Measurements from ENCODE around the gene EXOC8.

Gene EXOC8

DNA sequence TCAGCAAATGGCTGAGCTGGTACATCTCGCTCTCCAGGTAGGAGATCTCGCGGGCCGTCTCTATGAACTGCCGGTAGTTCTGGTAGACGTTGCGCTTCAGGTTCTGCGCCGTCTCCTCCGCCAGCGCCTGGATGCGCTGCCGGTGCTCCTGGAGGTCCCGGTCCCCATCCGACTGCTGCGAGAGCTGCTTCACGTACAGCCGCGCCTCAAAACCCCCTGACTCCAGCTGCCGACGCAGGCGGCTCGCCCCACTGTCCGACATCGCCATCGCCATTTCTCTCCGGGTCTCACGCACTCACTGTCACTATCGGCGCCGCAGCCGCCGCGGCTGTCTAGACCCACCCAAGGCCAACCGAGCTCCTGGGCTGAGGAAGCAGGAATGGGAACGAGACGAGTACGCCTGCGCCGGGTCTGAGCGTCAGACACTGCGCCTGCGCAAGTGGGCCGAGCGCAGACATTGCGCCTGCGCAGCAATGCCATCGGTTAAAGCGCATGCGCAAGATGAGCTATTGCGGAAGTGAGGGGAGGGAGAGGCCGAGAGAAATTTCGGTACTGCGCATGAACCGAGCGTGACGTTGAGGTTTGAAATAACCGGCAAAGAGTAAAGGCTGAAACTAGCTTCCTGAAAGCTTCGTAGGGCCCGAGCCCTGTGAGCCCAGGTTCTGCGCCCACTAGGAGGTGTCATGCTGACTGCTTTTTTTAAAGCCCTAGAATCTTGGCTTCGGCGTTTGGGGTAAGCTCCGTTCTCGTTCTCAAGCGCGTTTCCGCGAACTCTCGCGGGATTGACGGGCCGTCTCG lies at the start of gene EXOC8:
Gene EXOC8, minus strand, starts transcription at position 381 of the 798 bp plus-strand sequence. Its CDS starts 107 bp downstream, at position 274.
- peak; percentile 89 to 99 (median 94) for DNase-seq
- intact Hi-C loops (cut with DNase I) = loop anchor here (1.0 to 5.0 kb wide), 3 partner anchors 83 to 191 kb away; partner anchors contain the start of genes GNPAT and TSNAX

DNA sequence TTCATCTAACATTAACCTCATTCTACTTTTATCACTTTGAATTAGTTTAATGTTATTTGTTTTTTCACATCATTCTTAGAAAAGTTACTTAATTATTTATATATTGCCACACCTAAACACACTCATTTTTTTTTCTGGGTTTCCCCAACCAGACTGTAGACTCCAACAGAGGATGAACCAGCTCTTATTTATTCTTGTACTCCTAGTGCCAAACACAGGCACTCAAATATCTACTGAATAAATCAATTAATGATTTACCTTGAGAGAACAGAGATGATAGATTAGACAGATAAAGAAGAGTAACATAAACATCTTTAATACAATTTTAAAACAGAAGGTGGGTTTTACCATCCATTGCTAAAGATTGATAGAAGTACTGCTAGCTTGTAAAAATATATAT lies 48.8 kb upstream of the EXOC8 start:
- intact Hi-C loops (cut with DNase I) = no loop called here
- no peak for DNase-seq

DNA sequence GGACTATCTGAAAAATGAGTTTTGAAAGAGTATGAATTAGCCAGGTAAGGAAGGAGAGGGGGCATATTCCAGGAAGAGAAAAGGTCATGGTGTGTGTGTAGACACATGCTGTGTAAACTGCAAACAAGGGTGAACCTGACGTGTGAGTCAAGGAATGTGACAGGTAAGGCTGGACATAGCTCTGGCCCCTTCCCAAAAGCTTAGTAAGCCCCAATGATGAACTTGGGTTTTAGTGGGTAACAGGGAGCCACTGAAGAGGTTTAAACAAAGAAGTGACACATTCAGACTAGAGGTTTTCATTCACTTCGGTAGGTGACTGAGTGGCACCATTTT lies 47.7 kb upstream of the EXOC8 start:
- no peak for DNase-seq
- intact Hi-C loops (cut with DNase I) = no loop called here

DNA sequence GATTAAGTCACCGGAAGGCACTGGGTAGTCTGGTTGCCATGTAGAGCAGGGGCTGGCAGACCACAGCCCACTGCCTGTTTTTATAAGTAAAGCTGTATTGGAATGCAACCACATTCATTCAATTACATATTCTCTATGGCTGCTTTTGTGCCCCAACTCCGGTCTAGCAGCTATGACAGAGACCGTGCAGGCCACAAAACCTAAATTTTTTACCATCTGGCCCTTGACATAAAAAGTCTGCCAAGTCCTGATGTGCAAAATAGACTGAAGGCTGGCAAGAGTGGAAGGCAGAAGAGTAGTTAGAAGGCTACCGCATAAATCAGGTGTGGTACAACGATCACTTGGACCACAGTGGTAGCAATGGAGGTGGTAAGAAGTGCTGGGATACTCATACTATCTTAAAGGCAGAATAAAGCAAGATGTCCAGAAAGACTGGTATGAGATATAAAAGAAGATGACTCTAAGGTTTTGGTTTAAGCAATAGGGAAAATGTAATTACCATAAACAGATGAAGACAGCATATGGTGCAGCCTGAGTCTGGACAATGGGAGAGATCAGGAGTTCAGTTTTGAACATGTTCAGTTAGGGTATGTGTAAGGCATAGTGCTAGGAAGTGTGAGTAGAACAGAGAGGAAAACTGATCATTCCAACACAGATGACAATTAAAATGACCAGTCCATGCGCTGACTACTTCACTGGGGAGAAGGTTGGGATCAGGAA lies 47.2 kb upstream of the EXOC8 start:
- no peak for DNase-seq
- intact Hi-C loops (cut with DNase I) = no loop called here

DNA sequence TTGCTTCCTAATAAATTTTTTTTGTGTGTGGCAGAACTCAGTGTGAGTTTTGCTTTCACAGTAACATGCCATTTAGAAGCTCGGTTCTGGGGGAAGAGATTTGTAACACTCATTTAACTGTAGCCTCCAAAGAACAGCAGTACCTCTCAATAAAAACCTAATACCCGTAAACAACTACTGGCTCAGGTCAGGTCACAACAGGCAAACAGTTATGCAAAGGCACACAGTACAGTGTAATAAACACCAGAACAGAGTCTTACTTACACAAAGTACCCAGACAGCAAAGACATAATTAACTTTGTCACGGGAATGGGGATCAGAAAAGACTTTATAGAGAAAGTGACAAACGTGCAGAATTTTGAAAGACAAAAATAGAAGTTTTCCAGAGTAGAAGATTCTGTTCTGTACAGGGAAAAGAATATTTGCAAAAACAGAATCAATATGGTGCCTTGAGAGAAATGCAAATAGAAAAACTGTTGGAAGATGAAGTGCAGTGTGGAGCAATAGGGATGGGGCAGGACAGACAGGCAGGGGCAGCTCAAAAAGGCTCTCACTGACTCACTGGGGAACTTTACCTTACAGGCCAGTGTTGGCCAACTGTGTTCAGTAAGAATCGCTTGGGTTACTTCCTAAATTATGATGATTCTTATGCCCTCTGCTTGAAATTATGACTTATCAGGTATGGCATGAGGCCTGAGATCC lies 45.7 kb upstream of the EXOC8 start:
- intact Hi-C loops (cut with DNase I) = no loop called here
- no peak for DNase-seq

GRCh38 chr1:231382426-231382825 lies 44.8 kb upstream of the EXOC8 start:
- no peak for DNase-seq
- intact Hi-C loops (cut with DNase I) = no loop called here

GRCh38 chr1:231381729-231382128 lies 44.1 kb upstream of the EXOC8 start:
- intact Hi-C loops (cut with DNase I) = no loop called here
- no peak for DNase-seq

- DNase-seq = no peak
- intact Hi-C loops (cut with DNase I) = loop anchor here (5.0 kb wide), 1 partner anchor 35 kb away; no protein-coding TSS in a partner anchor
Observed at GRCh38 chr1:231376875-231377549, 39.4 kb upstream of the EXOC8 start.

- intact Hi-C loops (cut with DNase I) = loop anchor here (5.0 kb wide), 1 partner anchor 36 kb away; no protein-coding TSS in a partner anchor
Observed at GRCh38 chr1:231376101-231376500, 38.4 kb upstream of the EXOC8 start.

DNA sequence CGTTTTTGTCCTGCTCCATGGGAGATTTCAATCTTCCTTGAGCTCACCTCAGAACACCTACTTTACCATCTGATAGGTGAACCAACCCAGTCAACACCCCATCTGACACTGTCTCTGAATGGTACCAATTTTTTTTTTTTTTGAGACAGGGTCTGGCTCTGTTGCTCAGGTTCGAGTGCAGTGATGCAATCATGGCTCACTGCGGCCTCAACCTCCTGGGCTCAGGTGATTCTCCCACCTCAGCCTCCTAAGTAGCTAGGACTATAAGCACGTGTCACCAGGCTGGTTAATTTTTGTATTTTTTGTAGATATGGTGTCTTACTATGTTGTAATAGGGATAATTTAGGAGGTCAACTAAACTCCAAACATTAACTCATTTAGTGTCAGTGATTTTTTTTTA lies 36.7 kb upstream of the EXOC8 start:
- DNase-seq = no peak
- intact Hi-C loops (cut with DNase I) = no loop called here

More at GRCh38 chr1:231376101-231376500, 38.4 kb upstream of the EXOC8 start:
- DNase-seq = no peak

GRCh38 chr1:231372501-231372900 lies 34.8 kb upstream of the EXOC8 start:
- no peak for DNase-seq
- intact Hi-C loops (cut with DNase I) = no loop called here

DNA sequence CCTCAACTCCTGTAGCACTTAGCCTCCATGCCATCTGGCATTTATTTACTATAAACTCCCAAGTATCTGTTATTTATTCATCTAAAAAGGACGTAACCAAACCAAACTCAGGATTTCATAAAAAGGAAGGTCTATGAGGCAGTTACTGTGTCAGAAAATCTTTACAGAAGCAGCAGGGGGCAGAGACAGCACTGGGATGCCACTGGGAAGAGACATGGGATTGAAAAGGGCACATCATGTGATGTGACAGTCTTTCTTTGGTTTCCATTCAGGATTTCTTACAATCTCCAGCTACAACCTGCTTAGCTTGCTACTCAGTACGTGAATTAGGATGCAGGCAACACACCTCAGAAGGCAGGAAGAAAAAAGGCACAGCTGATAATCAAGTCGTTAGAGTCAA lies 31.6 kb upstream of the EXOC8 start:
- intact Hi-C loops (cut with DNase I) = loop anchor here (10.0 kb wide), 1 partner anchor 156 kb away; the partner anchor contains the start of gene TSNAX

DNA sequence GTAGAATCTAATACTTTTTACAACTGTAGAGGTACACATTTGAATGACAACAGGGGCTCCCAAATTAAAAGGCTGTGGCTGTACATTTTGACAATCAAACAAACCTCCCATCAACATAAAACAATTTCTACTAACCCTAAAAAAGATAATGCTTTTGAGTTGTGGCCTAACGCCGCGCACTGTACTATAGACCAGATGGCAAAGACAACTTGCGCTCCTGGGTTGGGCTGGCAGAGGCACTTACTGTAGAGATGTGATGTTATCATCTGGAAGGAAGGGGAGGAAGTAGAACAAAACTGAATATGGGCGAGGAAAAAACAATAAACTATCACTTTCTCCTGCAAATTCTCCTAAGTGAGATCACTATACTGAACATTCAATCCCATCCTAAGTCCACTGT lies 26.5 kb upstream of the EXOC8 start:
- intact Hi-C loops (cut with DNase I) = loop anchor here (10.0 kb wide), 1 partner anchor 161 kb away; the partner anchor contains the start of gene TSNAX
- no peak for DNase-seq

More for the DNA sequence above, 31.6 kb upstream of the EXOC8 start:
- peak in 2 of 10 donors; percentile 17 to 44 for DNase-seq

DNA sequence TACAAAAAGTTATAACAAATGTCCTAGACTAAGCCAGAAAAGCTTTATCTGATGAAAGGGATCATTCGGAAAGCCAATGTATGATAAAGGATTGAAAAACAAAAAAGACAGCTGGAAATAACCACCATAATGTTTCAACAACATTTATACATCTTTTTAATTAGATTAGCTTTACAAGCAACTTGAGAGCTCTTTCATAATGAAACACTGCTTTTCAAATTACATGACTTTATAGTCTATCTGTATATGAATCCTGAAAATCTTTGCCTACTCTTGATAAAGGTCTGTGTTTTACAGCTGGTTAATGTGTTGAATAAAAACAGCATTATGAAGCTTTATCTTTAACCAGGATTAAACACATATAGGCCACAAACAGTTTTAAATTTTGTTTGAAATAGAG lies 26.0 kb upstream of the EXOC8 start:
- intact Hi-C loops (cut with DNase I) = loop anchor here (10.0 kb wide), 1 partner anchor 161 kb away; the partner anchor contains the start of gene TSNAX

DNA sequence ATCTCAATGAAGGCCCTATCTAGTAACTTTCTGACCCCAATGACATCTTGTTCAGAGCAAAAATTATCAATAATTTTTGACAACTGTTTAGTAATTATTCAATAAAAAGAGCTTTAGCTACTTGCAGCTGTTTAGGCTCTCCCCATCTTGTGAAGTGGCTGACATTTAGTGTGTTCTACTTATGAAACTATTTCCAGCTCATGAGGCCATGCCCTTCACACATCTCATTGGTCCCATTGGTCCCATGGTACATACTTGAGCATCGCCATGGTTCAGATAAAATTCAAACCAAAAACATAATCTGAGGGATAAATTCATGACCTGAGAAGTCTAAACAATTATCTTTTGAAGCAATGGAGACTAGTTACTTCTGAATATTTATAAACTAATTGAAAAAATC lies 24.7 kb upstream of the EXOC8 start:
- no peak for DNase-seq
- intact Hi-C loops (cut with DNase I) = loop anchor here (10.0 kb wide), 1 partner anchor 162 kb away; the partner anchor contains the start of gene TSNAX

More for the DNA sequence above, 26.0 kb upstream of the EXOC8 start:
- DNase-seq = no peak

DNA sequence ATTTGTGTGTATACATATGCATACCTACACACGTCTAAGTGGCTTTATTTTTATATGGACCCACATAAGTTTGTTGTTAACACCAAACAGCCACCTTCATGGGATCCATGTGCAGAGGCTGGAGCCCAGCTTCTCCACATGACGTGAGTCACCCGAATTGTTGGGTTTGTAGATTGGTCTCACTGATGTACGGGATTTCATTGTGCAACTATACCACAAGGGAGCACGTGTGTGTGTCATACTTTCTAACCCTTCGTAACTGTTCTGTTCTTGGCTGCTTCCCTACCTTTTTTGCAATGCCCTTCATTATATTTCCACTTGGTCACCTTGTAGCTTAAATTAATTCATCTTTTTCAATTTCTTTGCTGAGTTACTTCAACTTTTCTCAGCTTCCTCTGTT lies 21.5 kb upstream of the EXOC8 start:
- intact Hi-C loops (cut with DNase I) = no loop called here
- DNase-seq = no peak

DNA sequence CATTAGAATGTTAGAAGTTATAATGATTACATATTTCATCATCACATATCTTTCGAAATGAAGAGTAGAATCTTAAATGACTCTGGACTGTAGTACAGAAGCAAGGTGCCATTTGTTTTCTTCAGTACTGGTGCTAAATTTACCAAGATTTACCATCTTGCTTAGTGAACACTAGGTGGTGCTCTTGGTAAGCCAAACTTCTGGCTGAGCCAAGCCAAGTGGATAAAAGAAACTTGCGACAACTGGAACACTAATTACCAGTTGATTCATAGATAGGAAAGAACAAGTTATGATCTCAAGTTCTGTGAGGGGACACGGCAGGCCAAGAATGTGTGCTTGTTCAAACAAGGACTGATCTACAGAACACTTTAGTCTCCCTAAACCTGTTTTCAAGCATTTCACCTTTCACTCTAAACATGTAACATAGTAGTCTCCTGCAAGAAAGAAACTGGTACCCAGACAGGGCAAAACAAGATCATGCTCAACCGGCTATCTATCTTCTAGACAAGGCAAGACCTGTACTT lies 20.2 kb upstream of the EXOC8 start:
- intact Hi-C loops (cut with DNase I) = loop anchor here (1.0 kb wide), 1 partner anchor 232 kb away; no protein-coding TSS in a partner anchor
- DNase-seq = peak in 2 of 10 donors; percentile 18 to 27

DNA sequence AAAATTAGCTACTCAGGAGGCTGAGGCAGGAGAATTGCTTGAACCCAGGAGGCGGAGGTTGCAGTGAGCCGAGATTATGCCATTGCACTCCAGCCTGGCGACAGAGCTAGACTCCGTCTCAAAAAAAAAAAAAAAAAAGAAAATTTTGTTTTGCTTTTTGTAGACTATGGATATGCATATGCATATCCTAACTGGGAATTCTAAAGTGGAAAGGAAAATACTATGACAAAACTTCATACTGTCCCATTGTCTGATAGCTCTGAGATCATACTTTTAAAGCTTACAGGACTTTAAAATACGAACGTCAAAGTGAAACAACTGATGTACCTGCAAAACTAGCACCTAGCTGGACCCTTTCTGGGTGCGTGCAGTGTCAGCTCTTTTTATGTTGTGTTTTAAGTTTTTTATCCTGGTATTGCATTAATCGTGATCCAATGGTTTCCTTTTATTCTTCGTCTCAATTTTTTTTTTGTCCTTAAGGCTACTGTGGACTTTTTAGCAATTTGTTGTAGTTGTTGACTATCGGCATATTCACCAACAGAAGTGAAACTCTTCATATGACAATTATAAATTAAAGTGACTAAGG lies 19.6 kb upstream of the EXOC8 start:
- intact Hi-C loops (cut with DNase I) = loop anchor here (1.0 kb wide), 1 partner anchor 233 kb away; no protein-coding TSS in a partner anchor
- DNase-seq = no peak

GRCh38 chr1:231355171-231355570 lies 17.5 kb upstream of the EXOC8 start:
- intact Hi-C loops (cut with DNase I) = no loop called here

More at GRCh38 chr1:231355171-231355570, 17.5 kb upstream of the EXOC8 start:
- no peak for DNase-seq

All from posterior cingulate gyrus (tissue), 11 donors.